ENCODE measurements around the gene ATP11A. TPM values are rescaled to one million over a fixed set of nuclear protein-coding genes. Genes with fewer than 3 reads are reported as not detected.

ATP11A gene
- total RNA-seq, 1 donor from 2014 or later: 109 TPM

- DNase-seq (ENCODE audit: low spot score, unreplicated experiment): no peak
- no peak overlapping the region for H3K4me3 Mint-ChIP-seq (ENCODE audit: low read depth)
- H3K4me1 Mint-ChIP-seq (ENCODE audit: low read depth): peaks cover 5% of the 10 kb centered on the region
Observed at GRCh38 chr13:112658808-112659207, 31.0 kb upstream of the ATP11A start.

GRCh38 chr13:112661291-112661690 is 28.5 kb upstream of the ATP11A start:
- DNase-seq (ENCODE audit: low spot score, unreplicated experiment): no peak
- Mint-ChIP-seq H3K27me3 (peaks cover 7% of the 10 kb centered on the region), H3K4me3 (ENCODE audit: low read depth) (no peak overlapping the region), H3K27ac (no peak overlapping the region), H3K9me3 (ENCODE audit: low read depth) (peaks cover 8% of the 10 kb centered on the region), H3K36me3 (ENCODE audit: insufficient read depth) (no peaks in the 10 kb centered on the region), H3K4me1 (ENCODE audit: low read depth) (peaks cover 5% of the 10 kb centered on the region)
- no peak for TF ChIP-seq CTCF (IDR thresholded peaks at IDR 0.05; ENCODE audit: unreplicated experiment)

More at GRCh38 chr13:112658808-112659207, 31.0 kb upstream of the ATP11A start:
- TF ChIP-seq CTCF (IDR thresholded peaks at IDR 0.05; ENCODE audit: unreplicated experiment): no peak
- no peaks in the 10 kb centered on the region for H3K36me3 Mint-ChIP-seq (ENCODE audit: insufficient read depth)
- H3K27me3 Mint-ChIP-seq: no peaks in the 10 kb centered on the region
- H3K27ac Mint-ChIP-seq: no peak overlapping the region
- peaks cover 8% of the 10 kb centered on the region for H3K9me3 Mint-ChIP-seq (ENCODE audit: low read depth)

- no peak for TF ChIP-seq CTCF (IDR thresholded peaks at IDR 0.05; ENCODE audit: unreplicated experiment)
- Mint-ChIP-seq H3K4me3 (ENCODE audit: low read depth) (no peak overlapping the region), H3K36me3 (ENCODE audit: insufficient read depth) (no peaks in the 10 kb centered on the region), H3K9me3 (ENCODE audit: low read depth) (peaks cover 8% of the 10 kb centered on the region), H3K27me3 (peaks cover 7% of the 10 kb centered on the region), H3K27ac (no peak overlapping the region), H3K4me1 (ENCODE audit: low read depth) (no peaks in the 10 kb centered on the region)
- no peak for DNase-seq (ENCODE audit: low spot score, unreplicated experiment)
Observed at GRCh38 chr13:112664501-112665203, 25.2 kb upstream of the ATP11A start.

GRCh38 chr13:112668924-112669323 is 20.9 kb upstream of the ATP11A start:
- Mint-ChIP-seq H3K27ac (no peak overlapping the region), H3K36me3 (ENCODE audit: insufficient read depth) (no peaks in the 10 kb centered on the region), H3K27me3 (peaks cover 18% of the 10 kb centered on the region), H3K9me3 (ENCODE audit: low read depth) (no peaks in the 10 kb centered on the region), H3K4me3 (ENCODE audit: low read depth) (no peak overlapping the region), H3K4me1 (ENCODE audit: low read depth) (peaks cover 9% of the 10 kb centered on the region)
- DNase-seq (ENCODE audit: low spot score, unreplicated experiment): no peak
- TF ChIP-seq CTCF (IDR thresholded peaks at IDR 0.05; ENCODE audit: unreplicated experiment): no peak

GRCh38 chr13:112669881-112670499 is 19.8 kb upstream of the ATP11A start:
- Mint-ChIP-seq H3K27ac (no peak overlapping the region), H3K4me1 (ENCODE audit: low read depth) (peaks cover 13% of the 10 kb centered on the region), H3K9me3 (ENCODE audit: low read depth) (no peaks in the 10 kb centered on the region), H3K36me3 (ENCODE audit: insufficient read depth) (no peaks in the 10 kb centered on the region), H3K27me3 (peaks cover 13% of the 10 kb centered on the region), H3K4me3 (ENCODE audit: low read depth) (no peak overlapping the region)
- TF ChIP-seq CTCF (IDR thresholded peaks at IDR 0.05; ENCODE audit: unreplicated experiment): no peak
- DNase-seq (ENCODE audit: low spot score, unreplicated experiment): no peak
